ENCODE measurements around the gene HSPB2. TPM values are rescaled to one million over a fixed set of nuclear protein-coding genes. Genes with fewer than 3 reads are reported as not detected.

Gene HSPB2
- total and polyA plus RNA-seq, 2 of the 8 experiments (the other 6 are each of a cell fraction or from before 2014, with no cell fraction given): 0.32 to 0.86 TPM

- no peak overlapping the region for H4K5ac ChIP-seq (ENCODE audit: insufficient read length, low read depth, low read length)
- H3K56ac ChIP-seq (replicated peaks; ENCODE audit: insufficient read length, low read depth, low read length): no peak overlapping the region
- H3K23ac ChIP-seq (ENCODE audit: insufficient read length): no peak overlapping the region
- H4K91ac ChIP-seq (replicated peaks; ENCODE audit: insufficient read length, low read length): no peak overlapping the region
- peaks cover 4% of the 10 kb centered on the region; the same call in 1 of the 2 replicates for H3K23me2 ChIP-seq (ENCODE audit: low read depth, low read length)
- CTCF ChIA-PET (ENCODE audit: partially characterized antibody): interaction anchor here (0.7 to 4.8 kb wide), 10 partner anchors 9 to 94 kb away, joined by 3 to 27 read pairs (median 4); no protein-coding TSS in a partner anchor
- H3K79me2 ChIP-seq (ENCODE audit: control insufficient read depth in 1 of 2, insufficient read depth in 2 of 2, low read length in 2 of 2): no peaks in the 10 kb centered on the region
- H3K27ac ChIP-seq (ENCODE audit: low read depth, low read length): no peak overlapping the region
- no peak overlapping the region for H2BK5ac ChIP-seq (ENCODE audit: low read depth, low read length)
- no peak overlapping the region for H3K14ac ChIP-seq (ENCODE audit: insufficient read length)
- no peaks in the 10 kb centered on the region for H3K79me1 ChIP-seq (ENCODE audit: low read depth, low read length)
- H2BK15ac ChIP-seq (ENCODE audit: low read length): 0 out of 2 replicates have a peak overlapping the region, but pooled peaks have one; percentile 21
- no peak overlapping the region for H4K8ac ChIP-seq (ENCODE audit: extremely low read depth, insufficient read depth, low read length)
- H2BK20ac ChIP-seq (ENCODE audit: low read length): no peak overlapping the region; the same call in 1 of the 2 replicates
- H2AK5ac ChIP-seq (ENCODE audit: low read depth, low read length): no peak overlapping the region
- POLR2A ChIA-PET (ENCODE audit: partially characterized antibody): interaction anchor here (1.3 kb wide), 1 partner anchor 29 kb away, joined by 3 read pairs; no protein-coding TSS in a partner anchor
- H3K18ac ChIP-seq (ENCODE audit: extremely low read depth, low read length): no peak overlapping the region; the same call in 1 of the 2 replicates
- no peak overlapping the region for H3K4ac ChIP-seq (replicated peaks; ENCODE audit: insufficient read length, low read depth, low read length)
- H2BK12ac ChIP-seq (ENCODE audit: low read depth, low read length): peak overlapping the region; percentile 71; the same call in 1 of the 2 replicates
- no peaks in the 10 kb centered on the region for H3K36me3 ChIP-seq (ENCODE audit: control insufficient read depth in 2 of 4, insufficient read depth in 4 of 4, low read length in 3 of 4)
- no peak overlapping the region for H3K4me2 ChIP-seq (ENCODE audit: insufficient read depth in 1 of 2, low read depth in 2 of 2, low read length in 2 of 2)
- no peaks in the 10 kb centered on the region for H3K9me3 ChIP-seq (ENCODE audit: insufficient read depth in 2 of 2, low read depth in 1 of 2, low read length in 1 of 2)
- no peak for DNase-seq (ENCODE audit: low read depth in 1 of 2, low spot score in 2 of 2)
- no peak overlapping the region for H2BK120ac ChIP-seq (replicated peaks; ENCODE audit: low read depth, low read length)
- no peak overlapping the region for H3K9ac ChIP-seq (replicated peaks in 1 of 4; ENCODE audit: extremely low read depth in 1 of 4, low read depth in 3 of 4, low read length in 3 of 4)
- no peaks in the 10 kb centered on the region for H3K27me3 ChIP-seq (replicated peaks in 1 of 4; ENCODE audit: control insufficient read depth in 3 of 4, extremely low read depth in 1 of 4, insufficient read depth in 3 of 4, low read length in 3 of 4)
- H2AFZ ChIP-seq (ENCODE audit: low read length): no peak overlapping the region
- no peak overlapping the region for H3K4me3 ChIP-seq (ENCODE audit: extremely low read depth in 1 of 4, insufficient read depth in 2 of 4, low read depth in 3 of 4, low read length in 4 of 4)
- H3K4me1 ChIP-seq (replicated peaks in 1 of 4; ENCODE audit: control insufficient read depth in 3 of 4, insufficient read depth in 4 of 4, low read length in 3 of 4): peaks cover 0 to 15% (median 9%) of the 10 kb centered on the region in 4 experiments
- H4K20me1 ChIP-seq (replicated peaks in 1 of 2; ENCODE audit: control insufficient read depth in 1 of 2, insufficient read depth in 2 of 2, low read length in 2 of 2): no peaks in the 10 kb centered on the region
- no peak for FAIRE-seq
- 96% methylated on average over 9 of the region's 9 CpGs; no CpG with 5 or more reads in 1 of the 2 experiments for WGBS, 2 experiments (ENCODE audit: extremely low coverage in 1 of 2, insufficient coverage in 1 of 2, insufficient read length in 1 of 2, insufficient replicate concordance in 2 of 2, low coverage in 1 of 2, low lambda C conversion rate in 2 of 2, missing lambda C conversion rate in 1 of 2)
- TF ChIP-seq TAF7 (optimal IDR thresholded peaks at IDR 0.05; ENCODE audit: borderline replicate concordance, low read depth, low read length) (no peak), CTBP2 (IDR thresholded peaks at IDR 0.05; ENCODE audit: borderline replicate concordance, insufficient read depth, insufficient read length, low read length) (no peak), EP300 (IDR thresholded peaks at IDR 0.05; ENCODE audit: borderline replicate concordance in 1 of 2, low read depth in 2 of 2, low read length in 2 of 2) (no peak), CREB1 (IDR thresholded peaks at IDR 0.05) (no peak), TAF1 (IDR thresholded peaks at IDR 0.05; ENCODE audit: low read depth, low read length) (no peak)
Observed at GRCh38 chr11:111910676-111911562, 1.6 kb upstream of the HSPB2 start.
